GM23338 (cell line): ENCODE results near the gene KRT2.
"Not testable (repeated sequence)": the region's sequence is repeated elsewhere in the genome, so short reads cannot be mapped to it uniquely, and the experiment has no call there.

Experiments
- CREB1 ChIP-seq: fragments of 250-450 bp; sonication (Bioruptor Pico); IDR thresholded peaks from 2 replicates; pipeline ENCODE4 v1.5.0; 2020; ENCODE audit warnings: low read depth, mild to moderate bottlenecking, moderate library complexity
- EZH2 ChIP-seq: fragments of 200-600 bp; sonication (generic); IDR thresholded peaks from one replicate; pipeline ENCODE4 v1.8.0; 2017; ENCODE audit warnings: antibody characterized with exemption, mild to moderate bottlenecking, low read depth; ENCODE audit not compliant: unreplicated experiment
- EZH2phosphoT487 ChIP-seq: fragments of 200-600 bp; sonication (generic); IDR thresholded peaks from one replicate; pipeline ENCODE4 v1.8.1; 2018; ENCODE audit warnings: antibody characterized with exemption; ENCODE audit not compliant: unreplicated experiment
- POLR2AphosphoS5 ChIP-seq: IDR thresholded peaks from 2 replicates; pipeline ENCODE4 v1.6.1; 2016; ENCODE audit warnings: antibody characterized with exemption, low read depth
- ZNF331 ChIP-seq: fragments of 250-450 bp; sonication (Bioruptor Pico); IDR thresholded peaks from 2 replicates; pipeline ENCODE4 v1.5.0; 2020; ENCODE audit warnings: low read depth, mild to moderate bottlenecking, moderate library complexity
- TF ChIP-seq, protein P1 (sequence below): IDR thresholded peaks from 2 replicates; pipeline ENCODE4 v1.6.1; 2016; ENCODE audit warnings: antibody characterized with exemption
- TF ChIP-seq, protein P2 (sequence below), 2 experiments: fragments of 200-600 bp in 1 of 2; sonication (generic) in 1 of 2; conservative IDR thresholded peaks; 2 replicates each; pipeline versions ENCODE4 v1.5.1 to v1.6.1; 2016 to 2017; ENCODE audit warnings: antibody characterized with exemption in 2 of 2, low read depth in 2 of 2, mild to moderate bottlenecking in 2 of 2, moderate library complexity in 1 of 2
- TF ChIP-seq, protein P3 (sequence below): IDR thresholded peaks from one replicate; pipeline ENCODE4 v1.6.1; 2018; ENCODE audit warnings: antibody characterized with exemption; ENCODE audit not compliant: unreplicated experiment

DNA sequence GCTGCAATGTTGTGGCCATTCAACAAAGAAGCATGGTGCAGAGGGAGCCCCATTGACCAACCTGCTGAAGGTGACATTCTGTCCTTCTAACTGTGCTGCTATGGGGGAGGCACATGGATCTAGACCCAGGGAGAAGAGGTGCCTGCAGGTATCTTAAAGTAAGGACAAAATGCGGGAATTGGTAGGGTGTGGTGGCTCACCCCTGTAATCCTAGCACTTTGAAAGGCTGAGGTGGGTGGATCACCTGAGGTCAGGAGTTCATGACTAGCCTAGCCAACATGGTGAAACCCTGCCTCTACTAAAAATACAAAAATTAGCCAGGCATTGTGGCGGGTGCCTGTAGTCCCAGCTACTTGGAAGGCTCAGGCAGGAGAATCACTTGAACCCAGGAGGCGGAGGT is 17.9 kb upstream of the KRT2 start:
- TF ChIP-seq, protein P1, sequence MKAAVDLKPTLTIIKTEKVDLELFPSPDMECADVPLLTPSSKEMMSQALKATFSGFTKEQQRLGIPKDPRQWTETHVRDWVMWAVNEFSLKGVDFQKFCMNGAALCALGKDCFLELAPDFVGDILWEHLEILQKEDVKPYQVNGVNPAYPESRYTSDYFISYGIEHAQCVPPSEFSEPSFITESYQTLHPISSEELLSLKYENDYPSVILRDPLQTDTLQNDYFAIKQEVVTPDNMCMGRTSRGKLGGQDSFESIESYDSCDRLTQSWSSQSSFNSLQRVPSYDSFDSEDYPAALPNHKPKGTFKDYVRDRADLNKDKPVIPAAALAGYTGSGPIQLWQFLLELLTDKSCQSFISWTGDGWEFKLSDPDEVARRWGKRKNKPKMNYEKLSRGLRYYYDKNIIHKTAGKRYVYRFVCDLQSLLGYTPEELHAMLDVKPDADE, result not testable (repeated sequence)
- TF ChIP-seq, protein P2, sequence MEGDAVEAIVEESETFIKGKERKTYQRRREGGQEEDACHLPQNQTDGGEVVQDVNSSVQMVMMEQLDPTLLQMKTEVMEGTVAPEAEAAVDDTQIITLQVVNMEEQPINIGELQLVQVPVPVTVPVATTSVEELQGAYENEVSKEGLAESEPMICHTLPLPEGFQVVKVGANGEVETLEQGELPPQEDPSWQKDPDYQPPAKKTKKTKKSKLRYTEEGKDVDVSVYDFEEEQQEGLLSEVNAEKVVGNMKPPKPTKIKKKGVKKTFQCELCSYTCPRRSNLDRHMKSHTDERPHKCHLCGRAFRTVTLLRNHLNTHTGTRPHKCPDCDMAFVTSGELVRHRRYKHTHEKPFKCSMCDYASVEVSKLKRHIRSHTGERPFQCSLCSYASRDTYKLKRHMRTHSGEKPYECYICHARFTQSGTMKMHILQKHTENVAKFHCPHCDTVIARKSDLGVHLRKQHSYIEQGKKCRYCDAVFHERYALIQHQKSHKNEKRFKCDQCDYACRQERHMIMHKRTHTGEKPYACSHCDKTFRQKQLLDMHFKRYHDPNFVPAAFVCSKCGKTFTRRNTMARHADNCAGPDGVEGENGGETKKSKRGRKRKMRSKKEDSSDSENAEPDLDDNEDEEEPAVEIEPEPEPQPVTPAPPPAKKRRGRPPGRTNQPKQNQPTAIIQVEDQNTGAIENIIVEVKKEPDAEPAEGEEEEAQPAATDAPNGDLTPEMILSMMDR (conservative IDR thresholded peaks at IDR 0.05; ENCODE audit: low read depth in 2 of 2), result not testable (repeated sequence)
- not testable (repeated sequence) for TF ChIP-seq EZH2, POLR2AphosphoS5, ZNF331, CREB1, EZH2phosphoT487
- TF ChIP-seq, protein P3, sequence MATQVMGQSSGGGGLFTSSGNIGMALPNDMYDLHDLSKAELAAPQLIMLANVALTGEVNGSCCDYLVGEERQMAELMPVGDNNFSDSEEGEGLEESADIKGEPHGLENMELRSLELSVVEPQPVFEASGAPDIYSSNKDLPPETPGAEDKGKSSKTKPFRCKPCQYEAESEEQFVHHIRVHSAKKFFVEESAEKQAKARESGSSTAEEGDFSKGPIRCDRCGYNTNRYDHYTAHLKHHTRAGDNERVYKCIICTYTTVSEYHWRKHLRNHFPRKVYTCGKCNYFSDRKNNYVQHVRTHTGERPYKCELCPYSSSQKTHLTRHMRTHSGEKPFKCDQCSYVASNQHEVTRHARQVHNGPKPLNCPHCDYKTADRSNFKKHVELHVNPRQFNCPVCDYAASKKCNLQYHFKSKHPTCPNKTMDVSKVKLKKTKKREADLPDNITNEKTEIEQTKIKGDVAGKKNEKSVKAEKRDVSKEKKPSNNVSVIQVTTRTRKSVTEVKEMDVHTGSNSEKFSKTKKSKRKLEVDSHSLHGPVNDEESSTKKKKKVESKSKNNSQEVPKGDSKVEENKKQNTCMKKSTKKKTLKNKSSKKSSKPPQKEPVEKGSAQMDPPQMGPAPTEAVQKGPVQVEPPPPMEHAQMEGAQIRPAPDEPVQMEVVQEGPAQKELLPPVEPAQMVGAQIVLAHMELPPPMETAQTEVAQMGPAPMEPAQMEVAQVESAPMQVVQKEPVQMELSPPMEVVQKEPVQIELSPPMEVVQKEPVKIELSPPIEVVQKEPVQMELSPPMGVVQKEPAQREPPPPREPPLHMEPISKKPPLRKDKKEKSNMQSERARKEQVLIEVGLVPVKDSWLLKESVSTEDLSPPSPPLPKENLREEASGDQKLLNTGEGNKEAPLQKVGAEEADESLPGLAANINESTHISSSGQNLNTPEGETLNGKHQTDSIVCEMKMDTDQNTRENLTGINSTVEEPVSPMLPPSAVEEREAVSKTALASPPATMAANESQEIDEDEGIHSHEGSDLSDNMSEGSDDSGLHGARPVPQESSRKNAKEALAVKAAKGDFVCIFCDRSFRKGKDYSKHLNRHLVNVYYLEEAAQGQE, result not testable (repeated sequence)
